Nephron progenitor cell (in vitro differentiated cells): ENCODE data around the gene CHKA.
A peak's percentile ranks its signal among the peaks of the same experiment; 100 is the strongest.

Experiments
- DNase-seq: peaks from one replicate; pipeline ENCODE4 v3.0.0; 2021
- H3K27ac Mint-ChIP-seq: 2 replicates; pipeline ENCODE4 v1.8.0; 2021; ENCODE audit warnings: mild to moderate bottlenecking, moderate library complexity, mixed read lengths
- H3K27me3 Mint-ChIP-seq: 2 replicates; pipeline ENCODE4 v1.8.0; 2021; ENCODE audit warnings: mild to moderate bottlenecking, low read depth, mixed read lengths; ENCODE audit not compliant: poor library complexity
- H3K36me3 Mint-ChIP-seq: 2 replicates; pipeline ENCODE4 v1.8.0; 2021; ENCODE audit warnings: low read depth, mixed read lengths
- H3K4me1 Mint-ChIP-seq: 2 replicates; pipeline ENCODE4 v1.8.0; 2021; ENCODE audit warnings: mixed read lengths
- H3K4me3 Mint-ChIP-seq: 2 replicates; pipeline ENCODE4 v1.8.0; 2021; ENCODE audit warnings: mild to moderate bottlenecking, moderate library complexity, mixed read lengths
- H3K9me3 Mint-ChIP-seq: 2 replicates; pipeline ENCODE4 v1.8.0; 2021; ENCODE audit warnings: mild to moderate bottlenecking, moderate library complexity, mixed read lengths
- TF ChIP-seq, protein P1 (sequence below): fragments of 200-600 bp; sonication (generic); IDR thresholded peaks from 2 replicates; pipeline ENCODE4 v1.5.0; 2021; ENCODE audit warnings: antibody characterized with exemption

The CHKA gene

DNA sequence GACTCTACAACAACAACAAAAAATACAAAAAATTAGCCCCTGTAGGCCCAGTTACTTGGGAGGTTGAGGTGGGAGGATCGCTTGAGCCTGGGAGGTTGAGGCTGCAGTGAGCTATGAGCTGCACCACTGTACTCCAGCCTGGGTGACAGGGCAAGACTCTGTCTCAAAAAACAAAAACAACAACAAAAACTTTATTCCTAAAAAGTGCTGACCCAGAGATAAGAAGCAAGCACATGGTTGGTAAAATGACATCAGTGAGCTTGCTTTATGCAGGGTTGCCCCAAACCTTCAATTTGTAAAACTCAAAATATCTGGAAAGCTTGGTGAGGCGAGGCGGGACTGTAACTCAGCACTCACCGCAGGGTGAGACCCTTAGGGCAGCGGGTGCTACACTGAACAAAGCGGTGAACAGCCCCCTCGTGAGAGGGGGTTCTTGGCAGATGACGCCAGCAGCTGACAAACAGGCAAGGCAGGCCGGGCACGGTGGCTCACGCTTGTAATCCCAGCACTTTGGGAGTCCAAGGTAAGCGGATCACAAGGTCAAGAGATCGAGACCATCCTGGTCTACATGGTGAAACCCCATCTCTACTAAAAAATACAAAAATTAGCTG is 85.8 kb downstream of the CHKA start:
- TF ChIP-seq, protein P1, sequence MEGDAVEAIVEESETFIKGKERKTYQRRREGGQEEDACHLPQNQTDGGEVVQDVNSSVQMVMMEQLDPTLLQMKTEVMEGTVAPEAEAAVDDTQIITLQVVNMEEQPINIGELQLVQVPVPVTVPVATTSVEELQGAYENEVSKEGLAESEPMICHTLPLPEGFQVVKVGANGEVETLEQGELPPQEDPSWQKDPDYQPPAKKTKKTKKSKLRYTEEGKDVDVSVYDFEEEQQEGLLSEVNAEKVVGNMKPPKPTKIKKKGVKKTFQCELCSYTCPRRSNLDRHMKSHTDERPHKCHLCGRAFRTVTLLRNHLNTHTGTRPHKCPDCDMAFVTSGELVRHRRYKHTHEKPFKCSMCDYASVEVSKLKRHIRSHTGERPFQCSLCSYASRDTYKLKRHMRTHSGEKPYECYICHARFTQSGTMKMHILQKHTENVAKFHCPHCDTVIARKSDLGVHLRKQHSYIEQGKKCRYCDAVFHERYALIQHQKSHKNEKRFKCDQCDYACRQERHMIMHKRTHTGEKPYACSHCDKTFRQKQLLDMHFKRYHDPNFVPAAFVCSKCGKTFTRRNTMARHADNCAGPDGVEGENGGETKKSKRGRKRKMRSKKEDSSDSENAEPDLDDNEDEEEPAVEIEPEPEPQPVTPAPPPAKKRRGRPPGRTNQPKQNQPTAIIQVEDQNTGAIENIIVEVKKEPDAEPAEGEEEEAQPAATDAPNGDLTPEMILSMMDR = no peak
- Mint-ChIP-seq H3K36me3 (peaks cover 10% of the 10 kb centered on the region), H3K27ac (no peak overlapping the region), H3K4me3 (no peak overlapping the region), H3K4me1 (peaks cover 24% of the 10 kb centered on the region), H3K27me3 (no peaks in the 10 kb centered on the region), H3K9me3 (peaks cover under 1% of the 10 kb centered on the region)
- no peak for DNase-seq

DNA sequence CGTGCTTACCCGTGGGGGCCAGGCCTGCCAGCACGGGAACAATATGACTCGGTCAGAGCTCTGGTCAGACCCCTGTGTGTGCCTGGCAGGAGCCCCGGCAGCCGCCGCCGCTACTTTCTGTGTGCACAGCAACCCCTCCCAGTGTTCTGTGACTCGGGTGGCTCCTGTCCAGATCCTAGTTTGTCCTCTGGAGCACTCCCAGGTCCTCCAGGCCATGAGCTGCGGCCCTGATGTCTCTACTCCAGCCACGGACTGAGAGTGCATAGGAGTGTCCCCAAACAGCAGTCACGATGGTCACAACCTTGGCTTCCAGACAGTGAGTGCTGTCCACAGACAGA is 87.5 kb downstream of the CHKA start:
- no peak overlapping the region for H3K27ac Mint-ChIP-seq
- peaks cover 3% of the 10 kb centered on the region for H3K27me3 Mint-ChIP-seq
- peaks cover 4% of the 10 kb centered on the region for H3K9me3 Mint-ChIP-seq
- DNase-seq = no peak
- H3K4me3 Mint-ChIP-seq = no peak overlapping the region
- H3K36me3 Mint-ChIP-seq = peaks cover 20% of the 10 kb centered on the region
- TF ChIP-seq, protein P1 = no peak
- H3K4me1 Mint-ChIP-seq = peaks cover 34% of the 10 kb centered on the region

DNA sequence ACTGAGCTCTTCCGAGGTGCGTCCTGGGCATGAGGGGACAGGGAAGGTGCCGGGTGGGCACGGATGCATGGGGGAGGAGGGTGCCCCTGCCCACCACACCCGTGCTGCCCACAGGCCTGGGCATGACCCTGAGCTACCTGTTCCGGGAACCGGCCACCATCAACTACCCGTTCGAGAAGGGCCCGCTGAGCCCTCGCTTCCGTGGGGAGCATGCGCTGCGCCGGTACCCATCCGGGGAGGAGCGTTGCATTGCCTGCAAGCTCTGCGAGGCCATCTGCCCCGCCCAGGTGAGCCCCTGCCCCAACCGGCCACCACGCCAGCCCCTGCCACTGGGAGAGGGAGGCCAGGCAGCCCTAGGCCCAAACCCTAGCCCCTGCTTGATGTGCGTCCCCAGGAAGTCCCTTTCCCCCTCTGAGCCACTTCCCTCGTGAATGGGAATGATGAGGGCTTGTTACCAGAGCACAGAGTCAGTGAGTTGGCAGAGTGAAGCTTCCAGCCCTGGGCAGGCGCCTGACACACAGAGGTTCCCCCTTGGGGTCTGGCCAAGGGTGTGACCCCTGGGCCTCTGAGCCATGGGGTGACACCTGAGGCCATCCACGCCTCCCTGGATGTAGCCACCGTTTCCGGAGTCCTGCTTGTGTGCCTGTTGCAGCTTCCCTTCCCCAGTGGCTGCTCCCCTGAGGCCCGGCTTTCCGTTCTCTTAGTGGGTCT is 88.0 kb downstream of the CHKA start:
- peaks cover 20% of the 10 kb centered on the region for H3K36me3 Mint-ChIP-seq
- peaks cover 4% of the 10 kb centered on the region for H3K9me3 Mint-ChIP-seq
- peaks cover 36% of the 10 kb centered on the region for H3K4me1 Mint-ChIP-seq

DNA sequence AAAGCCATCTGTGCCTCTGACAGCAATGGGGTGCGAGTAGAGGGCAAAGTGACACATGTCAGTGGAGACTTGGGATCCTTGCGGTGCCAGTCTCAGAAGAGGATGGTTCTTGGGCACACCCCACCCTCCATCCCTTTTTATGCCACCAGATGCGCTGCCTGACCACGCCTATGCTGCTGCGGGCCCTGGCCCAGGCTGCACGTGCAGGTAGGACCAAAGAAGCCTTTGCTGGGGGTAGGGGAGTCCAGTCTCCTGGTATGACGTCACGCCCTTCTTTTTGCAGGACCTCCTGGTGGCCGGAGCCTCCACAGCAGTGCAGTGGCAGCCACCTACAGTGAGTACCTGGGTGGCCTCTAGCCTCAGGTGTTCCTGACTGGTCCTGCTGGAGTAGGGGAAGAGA is 89.2 kb downstream of the CHKA start:
- peaks cover 4% of the 10 kb centered on the region for H3K9me3 Mint-ChIP-seq
- H3K27me3 Mint-ChIP-seq = peaks cover 3% of the 10 kb centered on the region
- H3K27ac Mint-ChIP-seq = peak overlapping the region; percentile 82
- TF ChIP-seq, protein P1 = no peak
- peaks cover 32% of the 10 kb centered on the region for H3K4me1 Mint-ChIP-seq
- no peak for DNase-seq
- H3K4me3 Mint-ChIP-seq = peak overlapping the region; percentile 94
- H3K36me3 Mint-ChIP-seq = peaks cover 20% of the 10 kb centered on the region

More for the DNA sequence above, 88.0 kb downstream of the CHKA start:
- Mint-ChIP-seq H3K27me3 (peaks cover 3% of the 10 kb centered on the region), H3K4me3 (no peak overlapping the region), H3K27ac (no peak overlapping the region)
- TF ChIP-seq, protein P1 = no peak
- DNase-seq = no peak

DNA sequence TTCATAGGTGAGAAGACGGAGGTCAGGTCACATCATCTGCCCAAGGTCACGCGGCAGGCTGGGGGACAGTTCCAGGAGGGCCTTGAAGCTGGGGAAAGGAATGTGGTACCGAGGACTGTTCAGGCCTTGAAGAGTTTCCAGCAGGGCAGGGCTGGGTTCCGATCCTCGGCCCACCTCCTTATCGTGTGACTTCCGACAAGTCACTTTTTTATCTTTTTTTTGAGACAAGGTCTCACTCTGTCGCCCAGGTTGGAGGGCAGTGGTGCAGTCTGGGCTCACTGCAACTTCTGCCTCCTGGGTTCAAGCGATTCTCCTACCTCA is 90.1 kb downstream of the CHKA start:
- Mint-ChIP-seq H3K27me3 (peaks cover 3% of the 10 kb centered on the region), H3K36me3 (peaks cover 24% of the 10 kb centered on the region), H3K4me3 (peak overlapping the region; percentile 94), H3K4me1 (peaks cover 32% of the 10 kb centered on the region), H3K9me3 (peaks cover 4% of the 10 kb centered on the region), H3K27ac (no peak overlapping the region)
- no peak for DNase-seq
- TF ChIP-seq, protein P1 = no peak
